SK-N-SH (cell line): ENCODE measurements around the gene FRAS1.
A peak's percentile ranks its signal among the peaks of the same experiment; 100 is the strongest.

Source experiments
- CHD2 ChIP-seq: fragments of 150-350 bp; IDR thresholded peaks from 2 replicates; pipeline ENCODE4 v1.6.1; 2018; ENCODE audit warnings: low read length; ENCODE audit not compliant: partially characterized antibody
- CTCF ChIP-seq: fragments of 200-600 bp; sonication (generic); IDR thresholded peaks from 2 replicates; pipeline ENCODE4 v1.6.1; 2017; ENCODE audit warnings: antibody characterized with exemption, mild to moderate bottlenecking, moderate library complexity
- EP300 ChIP-seq, 2 experiments: IDR thresholded peaks; 2 replicates each; pipeline versions ENCODE4 v1.4.0 to v1.6.1; 2012; ENCODE audit warnings: borderline replicate concordance in 1 of 2, low read depth in 1 of 2, low read length in 1 of 2
- GABPA ChIP-seq: IDR thresholded peaks from 2 replicates; pipeline ENCODE4 v1.4.0; 2012; ENCODE audit warnings: low read depth, mild to moderate bottlenecking
- NFIC ChIP-seq: IDR thresholded peaks from 2 replicates; pipeline ENCODE4 v1.4.0; 2012; ENCODE audit warnings: borderline replicate concordance
- NRF1 ChIP-seq: IDR thresholded peaks from 2 replicates; pipeline ENCODE4 v1.6.1; 2012; ENCODE audit warnings: low read depth, mild to moderate bottlenecking, low read length
- POLR2AphosphoS5 ChIP-seq: IDR thresholded peaks from 2 replicates; pipeline ENCODE4 v1.6.1; 2012; ENCODE audit warnings: low read depth, low read length
- RAD21 ChIP-seq: IDR thresholded peaks from 2 replicates; pipeline ENCODE4 v1.6.1; 2012; ENCODE audit warnings: mild to moderate bottlenecking, low read length
- RFX5 ChIP-seq: IDR thresholded peaks from 2 replicates; pipeline ENCODE4 v1.6.1; 2012; ENCODE audit warnings: mild to moderate bottlenecking, improper control_type of control experiment, low read length
- TAF1 ChIP-seq: IDR thresholded peaks from 2 replicates; pipeline ENCODE4 v1.6.1; 2012; ENCODE audit warnings: low read depth, mild to moderate bottlenecking, low read length, moderate library complexity, borderline replicate concordance
- TCF12 ChIP-seq: IDR thresholded peaks from 2 replicates; pipeline ENCODE4 v1.4.0; 2012
- USF1 ChIP-seq: IDR thresholded peaks from 2 replicates; pipeline ENCODE4 v1.4.0; 2012; ENCODE audit warnings: low read depth, borderline replicate concordance
- USF2 ChIP-seq: fragments of 150-350 bp; IDR thresholded peaks from 2 replicates; pipeline ENCODE4 v1.6.1; 2017; ENCODE audit warnings: antibody characterized with exemption, low read length, low read depth, borderline replicate concordance
- YY1 ChIP-seq: IDR thresholded peaks from 2 replicates; pipeline ENCODE4 v1.4.0; 2012; ENCODE audit warnings: low read depth, mild to moderate bottlenecking

GRCh38 chr4:78310007-78310739, 253.1 kb downstream of the FRAS1 start:
- TF ChIP-seq USF1 (no peak), CTCF (no peak), NRF1 (no peak), POLR2AphosphoS5 (no peak), RAD21 (no peak), RFX5 (no peak), YY1 (no peak), EP300 (IDR thresholded peaks at IDR 0.05; ENCODE audit: borderline replicate concordance in 1 of 2, low read depth in 1 of 2, low read length in 1 of 2) (peak in 1 of 2 experiments; percentile 66; a peak in 1 of 4 replicates), CHD2 (peak; percentile 33), TAF1 (no peak), USF2 (no peak), NFIC (no peak), TCF12 (no peak), GABPA (no peak)
